Stomach smooth muscle (tissue), 2 donors: ENCODE results near the gene CRYBG1.
"Not testable (repeated sequence)": the region's sequence is repeated elsewhere in the genome, so short reads cannot be mapped to it uniquely, and the experiment has no call there.

Experiments
- H3K27ac ChIP-seq: one replicate; pipeline ENCODE4 v1.7.0; 2013; ENCODE audit warnings: mild to moderate bottlenecking, low read length, inconsistent platforms
- H3K27me3 ChIP-seq, 2 donors: one replicate each; pipeline ENCODE4 v1.7.0; 2013; ENCODE audit warnings: low read length in 2 of 2; ENCODE audit not compliant: insufficient read depth in 2 of 2, control insufficient read depth in 1 of 2
- H3K36me3 ChIP-seq, 2 donors: one replicate each; pipeline ENCODE4 v1.7.0; 2013; ENCODE audit warnings: low read length in 2 of 2; ENCODE audit not compliant: control insufficient read depth in 2 of 2, insufficient read depth in 2 of 2
- H3K4me1 ChIP-seq: one replicate; pipeline ENCODE4 v1.7.0; 2013; ENCODE audit warnings: low read length; ENCODE audit not compliant: control insufficient read depth, insufficient read depth
- H3K4me3 ChIP-seq, 2 donors: one replicate each; pipeline ENCODE4 v1.7.0; 2013; ENCODE audit warnings: low read length in 2 of 2
- H3K9ac ChIP-seq, 2 donors: one replicate each; pipeline ENCODE4 v1.7.0; 2013; ENCODE audit warnings: low read length in 2 of 2, mild to moderate bottlenecking in 1 of 2
- H3K9me3 ChIP-seq, 2 donors: one replicate each; pipeline ENCODE4 v1.7.0; 2013; ENCODE audit warnings: low read length in 2 of 2; ENCODE audit not compliant: control insufficient read depth in 2 of 2
- donor health status: healthy.
- donor health status: Pancreatic carcinoma.

The CRYBG1 gene

DNA sequence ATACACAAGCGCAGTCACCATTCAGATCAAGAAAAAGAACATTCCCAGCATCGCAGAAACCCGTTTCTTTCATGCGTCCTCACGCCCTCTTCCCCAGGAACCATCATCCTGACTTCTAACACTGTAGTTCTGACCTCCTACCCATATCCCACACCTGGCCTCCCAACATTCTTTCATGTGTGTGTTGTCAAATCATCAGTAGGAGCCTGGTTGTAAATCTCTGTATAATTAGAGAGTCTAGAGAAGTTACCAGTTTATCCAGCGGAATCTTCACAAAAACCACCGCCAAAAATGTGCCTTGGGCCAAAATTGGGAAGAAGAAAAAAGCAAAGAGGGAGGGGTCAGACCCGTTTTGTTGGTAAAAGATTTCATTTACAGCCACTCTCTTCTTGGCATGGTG, 177.1 kb downstream of the CRYBG1 start:
- no peak overlapping the region for H3K9ac ChIP-seq
- no peak overlapping the region for H3K4me3 ChIP-seq
- no peaks in the 10 kb centered on the region for H3K36me3 ChIP-seq
- H3K9me3 ChIP-seq: no peaks in the 10 kb centered on the region
- H3K27ac ChIP-seq: no peak overlapping the region
- no peaks in the 10 kb centered on the region for H3K4me1 ChIP-seq
- peaks cover 0 to 2% of the 10 kb centered on the region in 2 donors for H3K27me3 ChIP-seq

DNA sequence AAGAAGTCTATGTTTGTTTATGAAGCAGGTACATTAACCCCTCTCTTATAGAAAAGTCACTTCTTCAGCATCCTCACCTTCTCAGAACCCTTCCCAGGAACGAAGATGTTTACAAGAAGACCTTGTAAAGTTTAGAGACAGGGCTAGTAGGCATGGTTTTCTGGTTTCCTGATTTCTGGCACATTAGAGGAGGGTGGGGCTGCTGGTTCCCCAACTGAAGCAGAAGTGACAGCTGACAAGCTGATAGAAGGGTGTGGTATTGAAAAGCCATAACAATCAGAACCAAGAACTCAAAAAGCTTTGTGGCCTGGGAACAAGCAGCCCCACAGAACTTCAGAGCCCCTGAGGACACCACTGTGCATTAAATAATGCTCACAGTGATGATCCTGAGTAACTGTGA, 177.6 kb downstream of the CRYBG1 start:
- Histone ChIP-seq H3K27ac (no peak overlapping the region), H3K36me3 (no peaks in the 10 kb centered on the region), H3K27me3 (peaks cover 0 to under 1% of the 10 kb centered on the region in 2 donors), H3K4me3 (no peak overlapping the region), H3K9me3 (no peaks in the 10 kb centered on the region), H3K4me1 (no peaks in the 10 kb centered on the region), H3K9ac (no peak overlapping the region)

DNA sequence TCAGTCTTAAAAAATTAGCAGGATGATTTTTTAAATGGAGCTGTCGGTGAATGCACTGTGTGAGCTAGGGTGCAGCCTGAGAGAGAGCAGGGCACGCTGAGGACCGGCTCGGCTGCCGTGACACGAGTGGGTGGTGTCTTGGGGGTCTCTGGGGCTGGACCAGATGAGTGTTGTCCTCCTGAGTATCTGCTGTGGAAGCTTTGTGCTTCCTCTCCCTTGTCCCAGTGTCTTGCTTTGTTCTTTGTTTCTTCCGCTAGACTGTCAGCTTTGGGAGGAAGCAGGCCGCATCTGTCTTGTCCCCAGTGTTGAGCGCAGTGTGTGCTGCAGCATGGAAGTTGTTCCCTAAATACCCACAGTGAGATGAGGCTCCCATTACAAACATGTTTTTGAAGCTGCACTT, 179.4 kb downstream of the CRYBG1 start:
- H3K27ac ChIP-seq: no peak overlapping the region
- H3K9me3 ChIP-seq: no peaks in the 10 kb centered on the region
- H3K36me3 ChIP-seq: no peaks in the 10 kb centered on the region

DNA sequence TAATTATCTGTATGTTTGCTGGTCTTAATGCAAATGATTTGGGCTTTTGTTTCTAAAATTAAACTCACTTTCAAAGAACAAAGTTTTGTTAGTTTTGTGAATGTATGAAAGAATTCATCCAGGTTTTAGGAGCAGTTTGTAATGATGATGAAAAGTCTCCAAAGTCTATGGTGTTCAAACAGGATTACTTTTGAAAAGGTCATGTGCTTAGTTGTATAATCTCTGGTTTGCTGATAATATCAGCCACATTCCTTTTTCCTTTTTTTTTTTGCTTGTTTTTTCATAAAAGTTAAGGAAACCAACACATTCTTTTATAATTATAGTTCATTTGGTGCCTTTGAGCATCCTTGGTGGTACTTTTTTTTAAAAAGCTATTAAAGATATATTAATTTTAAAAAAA, 179.9 kb downstream of the CRYBG1 start:
- Histone ChIP-seq H3K9ac (no peak overlapping the region), H3K27ac (no peak overlapping the region), H3K36me3 (no peaks in the 10 kb centered on the region), H3K4me3 (no peak overlapping the region), H3K4me1 (no peaks in the 10 kb centered on the region), H3K27me3 (no peaks in the 10 kb centered on the region), H3K9me3 (no peaks in the 10 kb centered on the region)

More for the DNA sequence above, 179.4 kb downstream of the CRYBG1 start:
- H3K27me3 ChIP-seq: no peaks in the 10 kb centered on the region
- H3K9ac ChIP-seq: no peak overlapping the region
- no peaks in the 10 kb centered on the region for H3K4me1 ChIP-seq
- H3K4me3 ChIP-seq: no peak overlapping the region

DNA sequence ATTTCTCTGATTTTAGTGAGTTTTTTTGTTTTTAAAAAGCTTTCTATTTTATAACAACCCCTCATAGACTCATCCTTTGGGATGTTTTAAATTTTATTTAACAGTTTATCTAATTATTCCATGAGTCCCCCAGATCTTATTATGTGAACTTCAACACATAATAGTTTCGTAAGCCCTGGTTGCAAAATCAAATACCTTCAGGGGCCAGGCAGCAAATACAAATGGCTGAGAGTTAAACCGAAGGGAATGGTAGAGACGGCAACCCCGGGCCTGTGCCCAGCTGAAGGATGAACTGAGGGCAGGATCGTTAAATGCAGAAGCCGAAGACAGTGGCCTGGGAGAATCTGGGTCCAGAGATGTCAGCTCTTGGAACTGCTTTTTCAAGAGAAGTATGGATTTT, 180.4 kb downstream of the CRYBG1 start:
- H3K27me3 ChIP-seq: no peaks in the 10 kb centered on the region
- H3K4me3 ChIP-seq: no peak overlapping the region
- no peak overlapping the region for H3K27ac ChIP-seq
- no peaks in the 10 kb centered on the region for H3K9me3 ChIP-seq
- no peaks in the 10 kb centered on the region for H3K36me3 ChIP-seq
- H3K4me1 ChIP-seq: no peaks in the 10 kb centered on the region
- H3K9ac ChIP-seq: no peak overlapping the region

DNA sequence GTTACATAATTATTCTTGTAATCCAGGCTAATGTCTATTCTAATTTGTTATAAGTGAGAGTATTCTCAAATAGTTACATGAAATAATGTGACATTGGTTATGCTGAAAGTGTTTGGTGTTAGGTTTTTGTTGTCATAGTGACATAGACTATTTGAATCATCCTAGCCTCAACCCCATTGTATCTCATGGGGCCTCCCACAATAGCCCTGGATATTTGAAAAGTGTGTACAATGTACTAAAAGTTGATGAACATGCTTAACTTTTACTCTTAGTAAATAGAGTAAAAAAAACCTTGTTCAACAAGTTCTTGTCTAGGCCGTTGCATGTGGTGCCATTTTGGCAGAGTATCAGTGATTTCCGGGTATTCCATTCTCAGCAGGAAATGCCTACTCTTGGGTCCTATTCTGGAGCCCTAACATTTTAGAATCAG, 185.8 kb downstream of the CRYBG1 start:
- Histone ChIP-seq H3K9me3 (no peaks in the 10 kb centered on the region), H3K4me1 (no peaks in the 10 kb centered on the region), H3K27ac (no peak overlapping the region), H3K36me3 (no peaks in the 10 kb centered on the region), H3K9ac (no peak overlapping the region), H3K27me3 (peaks cover 0 to 2% of the 10 kb centered on the region in 2 donors), H3K4me3 (no peak overlapping the region)

DNA sequence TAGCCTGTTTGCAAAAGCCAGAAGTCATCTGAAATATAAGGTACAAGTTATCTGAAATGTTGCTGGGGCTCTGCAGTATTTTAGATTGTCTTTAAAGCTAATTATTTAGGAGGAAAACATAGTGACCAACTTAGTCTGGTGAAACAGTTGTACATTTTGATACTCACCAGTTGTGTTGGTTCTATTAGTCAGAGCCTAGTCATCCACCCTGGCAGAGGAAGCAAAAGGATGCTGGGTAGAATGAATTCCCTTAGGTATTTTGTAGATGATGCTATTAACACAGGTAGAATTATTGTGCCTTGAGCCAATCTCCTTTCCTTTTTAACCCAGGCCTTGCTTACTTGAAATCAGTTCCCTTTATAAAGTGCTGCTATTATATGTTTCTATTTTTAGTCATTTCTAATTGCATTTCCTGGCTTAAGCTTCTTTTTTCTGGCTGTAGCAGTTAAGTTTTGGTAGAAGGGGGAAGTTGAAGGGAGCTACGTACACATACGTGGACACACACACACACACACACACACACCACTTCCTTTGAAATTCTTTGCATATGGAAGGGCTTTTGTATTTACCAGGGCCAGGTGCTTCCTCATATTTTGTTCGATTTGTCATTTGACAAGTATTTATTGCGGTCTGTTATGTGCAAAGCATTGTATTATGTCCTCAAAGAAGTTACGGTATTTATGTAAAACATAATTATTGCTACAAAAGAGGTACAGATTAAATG, 186.3 kb downstream of the CRYBG1 start:
- no peak overlapping the region for H3K9ac ChIP-seq
- H3K36me3 ChIP-seq: no peaks in the 10 kb centered on the region
- H3K9me3 ChIP-seq: no peaks in the 10 kb centered on the region
- H3K27me3 ChIP-seq: peaks cover 0 to 2% of the 10 kb centered on the region in 2 donors
- H3K27ac ChIP-seq: no peak overlapping the region
- H3K4me3 ChIP-seq: no peak overlapping the region
- no peaks in the 10 kb centered on the region for H3K4me1 ChIP-seq

DNA sequence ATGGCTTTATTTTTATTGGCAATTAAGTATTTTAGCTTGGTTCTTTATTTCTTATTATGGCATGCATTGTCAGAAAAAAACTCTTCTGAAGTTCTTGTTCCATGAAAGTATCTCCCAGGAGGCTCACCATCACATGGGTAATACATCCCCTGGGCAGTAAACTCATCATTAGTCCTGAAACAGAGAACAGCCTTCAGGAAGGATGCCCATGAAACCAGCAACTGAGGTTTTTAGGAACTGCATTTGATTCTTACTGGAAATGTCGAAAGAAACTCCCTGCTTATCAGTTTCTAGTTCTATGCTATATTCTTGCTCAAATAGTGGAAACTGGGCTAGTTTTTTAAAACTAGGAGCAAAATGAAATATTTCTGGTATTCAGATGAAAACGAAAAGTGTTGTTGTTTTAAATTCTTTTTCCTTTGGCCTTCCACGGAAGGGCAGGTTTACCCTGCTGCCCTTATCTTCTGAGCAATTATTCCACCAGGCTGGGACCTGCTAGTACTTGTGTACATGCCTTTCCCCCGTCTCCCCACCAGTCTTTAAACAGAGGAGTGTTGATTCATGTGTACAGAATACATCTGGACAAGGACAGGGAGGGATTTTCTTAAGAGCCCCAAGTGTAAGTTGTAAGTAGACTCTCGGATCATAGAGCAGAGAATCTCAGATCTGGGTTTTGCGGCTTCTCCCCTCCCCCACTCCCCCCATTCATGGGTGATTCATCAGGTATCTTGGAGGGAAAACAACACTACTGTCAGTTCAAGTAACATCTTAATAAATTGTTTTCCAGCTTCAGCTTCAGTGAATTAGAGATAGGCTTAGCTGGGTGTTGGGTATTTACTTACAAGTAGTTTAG, 187.3 kb downstream of the CRYBG1 start:
- H3K27me3 ChIP-seq: peaks cover 0 to 2% of the 10 kb centered on the region in 2 donors
- no peaks in the 10 kb centered on the region for H3K4me1 ChIP-seq
- H3K4me3 ChIP-seq: no peak overlapping the region
- H3K9me3 ChIP-seq: no peaks in the 10 kb centered on the region
- no peaks in the 10 kb centered on the region for H3K36me3 ChIP-seq
- H3K27ac ChIP-seq: no peak overlapping the region
- H3K9ac ChIP-seq: no peak overlapping the region

DNA sequence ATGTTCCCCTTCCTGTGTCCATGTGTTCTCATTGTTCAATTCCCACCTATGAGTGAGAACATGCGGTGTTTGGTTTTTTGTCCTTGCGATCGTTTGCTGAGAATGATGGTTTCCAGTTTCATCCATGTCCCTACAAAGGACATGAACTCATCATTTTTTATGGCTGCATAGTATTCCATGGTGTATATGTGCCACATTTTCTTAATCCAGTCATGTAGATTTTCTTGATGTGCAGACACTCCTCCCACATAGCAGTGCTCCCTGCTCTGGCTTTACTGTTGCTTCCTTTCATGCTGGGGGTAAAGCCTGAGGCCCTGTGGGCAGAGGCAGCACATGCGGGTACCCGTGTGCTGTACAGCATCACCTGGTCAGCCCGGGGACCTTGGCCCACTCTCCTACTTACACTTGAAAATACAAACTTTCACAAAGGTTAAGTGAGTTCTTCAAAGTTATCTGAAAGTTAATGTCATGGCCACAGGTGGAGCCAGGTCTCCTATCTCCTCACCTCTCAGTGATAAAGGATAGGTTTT, 188.5 kb downstream of the CRYBG1 start:
- not testable (repeated sequence) for H3K27me3 ChIP-seq, H3K9ac ChIP-seq, H3K4me3 ChIP-seq, H3K4me1 ChIP-seq, H3K27ac ChIP-seq, H3K36me3 ChIP-seq, H3K9me3 ChIP-seq

DNA sequence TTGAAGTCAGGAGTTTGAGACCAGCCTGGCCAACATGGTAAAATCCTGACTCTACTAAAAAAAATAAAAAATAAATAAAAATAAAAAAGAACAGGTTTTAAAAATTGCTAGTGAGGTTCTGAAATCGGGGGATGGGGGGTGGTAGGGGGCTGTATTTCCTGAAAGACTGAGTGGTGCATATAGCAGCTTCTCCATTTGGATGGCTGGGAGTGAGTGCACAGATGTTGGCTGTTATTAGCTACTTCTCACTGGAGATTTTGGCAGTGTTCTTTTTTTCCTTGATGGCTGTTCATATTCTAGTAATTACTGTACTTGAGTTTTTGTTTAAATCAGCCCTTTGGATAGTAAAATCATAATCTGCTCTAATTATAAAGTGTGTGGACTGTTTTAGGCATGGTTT, 189.0 kb downstream of the CRYBG1 start:
- no peak overlapping the region for H3K4me3 ChIP-seq
- H3K36me3 ChIP-seq: no peaks in the 10 kb centered on the region
- H3K27me3 ChIP-seq: peaks cover 0 to 2% of the 10 kb centered on the region in 2 donors
- H3K9me3 ChIP-seq: no peaks in the 10 kb centered on the region
- H3K4me1 ChIP-seq: no peaks in the 10 kb centered on the region
- no peak overlapping the region for H3K27ac ChIP-seq
- no peak overlapping the region for H3K9ac ChIP-seq

DNA sequence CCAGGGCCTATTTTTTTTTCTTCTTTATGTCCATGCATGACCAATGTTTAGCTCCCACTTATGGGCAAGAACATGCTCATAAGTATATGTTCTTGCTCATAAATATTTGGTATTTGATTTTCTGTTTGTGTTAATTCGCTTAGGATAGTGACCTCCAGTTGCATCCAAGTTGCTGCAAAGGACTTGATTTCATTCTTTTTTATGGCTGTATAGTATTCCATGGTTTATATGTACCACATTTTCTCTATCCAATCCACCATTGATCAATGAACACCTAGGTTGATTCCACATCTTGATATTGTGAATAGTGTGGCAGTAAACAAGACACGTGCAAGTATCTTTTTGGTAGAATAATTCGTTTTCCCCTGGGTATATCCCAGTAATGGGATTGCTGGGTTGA, 190.6 kb downstream of the CRYBG1 start:
- H3K9me3 ChIP-seq: no peaks in the 10 kb centered on the region
- H3K27ac ChIP-seq: no peak overlapping the region
- peaks cover 0 to 2% of the 10 kb centered on the region in 2 donors for H3K27me3 ChIP-seq
- no peak overlapping the region for H3K4me3 ChIP-seq
- no peaks in the 10 kb centered on the region for H3K4me1 ChIP-seq
- no peaks in the 10 kb centered on the region for H3K36me3 ChIP-seq
- H3K9ac ChIP-seq: no peak overlapping the region
